HuH-7 (cell line): ENCODE measurements around the gene TNFRSF19.
"Not testable (repeated sequence)": the region's sequence is repeated elsewhere in the genome, so short reads cannot be mapped to it uniquely, and the experiment has no call there.

Source experiments
- DNase-seq: peaks from one replicate; pipeline ENCODE4 v3.0.0; 2011; ENCODE audit warnings: low spot score

The TNFRSF19 gene

DNA sequence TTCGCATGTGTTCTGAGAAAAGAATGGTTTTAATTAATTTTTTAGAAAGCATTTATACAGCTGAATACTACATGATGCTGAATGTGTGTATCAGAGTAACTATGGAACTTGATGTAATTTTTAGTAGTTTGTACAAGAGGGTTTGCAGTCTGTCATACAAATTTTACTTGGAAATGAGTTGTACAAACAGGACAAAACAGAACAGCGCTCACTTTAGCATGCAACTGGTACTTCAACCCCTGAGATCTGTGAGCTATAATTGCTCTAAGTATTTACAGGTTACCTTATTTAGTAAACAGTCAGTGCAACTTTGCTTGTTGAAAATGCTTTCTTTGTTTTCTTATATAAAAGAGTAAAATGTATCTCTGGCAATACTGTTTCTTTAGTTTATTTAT, 706 bp downstream of the TNFRSF19 start:
- no peak for DNase-seq

DNA sequence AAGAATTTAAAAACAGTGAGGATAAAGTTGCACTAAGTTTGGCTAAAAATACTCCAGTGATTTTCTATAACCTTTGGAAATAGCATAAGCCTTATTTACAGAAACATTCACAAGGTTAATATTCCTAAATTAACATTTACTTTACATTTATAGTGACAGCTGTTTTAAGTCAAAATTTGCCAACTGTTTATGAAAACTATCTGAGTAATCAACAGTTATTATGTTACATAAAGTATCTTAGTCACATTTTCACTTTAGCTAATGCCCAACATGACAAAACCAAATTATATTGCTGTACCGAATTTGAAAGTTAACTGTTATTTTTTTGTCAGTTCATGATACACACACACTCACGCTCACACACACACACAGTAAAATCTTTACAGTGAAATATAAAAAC, 1.2 kb downstream of the TNFRSF19 start:
- no peak for DNase-seq

DNA sequence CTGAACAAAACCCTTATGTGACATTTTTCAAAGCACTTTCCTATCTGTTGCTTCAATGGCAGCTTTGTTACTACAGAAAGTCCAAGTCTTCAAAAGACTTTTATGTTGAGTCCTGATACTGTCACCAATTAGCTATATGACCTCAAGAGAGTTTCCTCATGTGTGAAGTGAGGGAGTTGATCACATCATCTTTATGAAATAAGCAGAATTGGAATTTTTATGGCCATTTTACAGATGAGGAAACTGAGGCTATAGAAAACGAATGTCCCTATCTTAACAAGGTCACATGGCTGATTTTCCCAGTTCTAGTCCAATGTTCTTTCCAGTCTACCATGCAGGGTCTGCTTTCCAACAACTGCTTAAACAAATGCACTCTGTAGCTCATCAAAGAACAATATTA, 2.6 kb downstream of the TNFRSF19 start:
- DNase-seq, result no peak

DNA sequence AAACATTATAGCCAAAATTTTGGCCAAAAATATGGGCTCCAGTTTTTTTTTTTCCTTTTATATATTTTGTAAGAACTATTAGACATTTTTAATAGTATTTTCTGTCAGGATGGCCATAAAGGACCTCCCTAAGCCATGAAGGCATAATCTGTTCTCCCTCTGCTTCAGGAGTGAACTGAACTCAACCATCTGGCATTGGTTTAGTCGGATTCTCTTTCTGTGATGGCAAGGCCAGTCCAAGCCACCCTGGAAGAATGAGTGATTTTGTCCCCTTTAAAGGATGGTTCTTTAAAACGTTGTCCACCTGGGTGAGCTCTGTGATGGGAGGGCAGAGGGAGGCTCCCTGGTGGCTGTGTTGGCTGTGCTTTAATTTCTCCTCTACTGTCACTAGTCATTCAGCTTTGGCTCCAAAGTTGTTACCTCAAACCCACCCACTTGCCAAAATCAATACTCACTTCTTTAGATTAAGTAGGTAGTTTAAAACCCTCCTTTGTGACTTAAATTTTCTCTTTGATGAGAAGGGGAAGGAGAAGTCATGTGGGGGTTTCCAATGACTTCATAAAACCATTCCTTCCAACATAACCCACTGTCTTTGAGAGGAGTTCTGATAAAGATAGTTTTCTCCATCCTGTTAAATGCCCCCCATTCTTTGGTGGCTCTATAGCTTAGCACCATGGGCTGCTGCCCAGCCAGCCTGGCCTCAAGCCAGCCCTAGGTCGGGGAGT, 4.4 kb downstream of the TNFRSF19 start:
- no peak for DNase-seq

DNA sequence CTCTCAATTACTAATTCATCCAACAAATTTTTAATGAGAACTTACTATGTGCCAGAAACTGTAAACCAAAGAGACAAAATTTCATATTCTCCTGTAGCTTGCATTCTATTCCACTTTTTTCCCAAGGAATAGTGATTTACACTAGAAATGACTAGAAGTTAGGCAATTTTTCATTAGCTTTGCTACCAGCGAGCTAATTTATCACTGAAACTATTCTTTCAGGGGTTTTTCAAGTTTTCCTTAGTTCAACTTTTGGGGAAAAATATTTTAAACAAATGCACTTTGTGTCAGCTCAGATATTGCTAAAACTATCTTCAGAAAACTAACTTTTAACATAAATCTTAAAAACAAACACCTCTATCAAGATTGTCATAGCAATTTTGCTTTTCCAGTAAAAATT, 5.4 kb downstream of the TNFRSF19 start:
- DNase-seq, result no peak

DNA sequence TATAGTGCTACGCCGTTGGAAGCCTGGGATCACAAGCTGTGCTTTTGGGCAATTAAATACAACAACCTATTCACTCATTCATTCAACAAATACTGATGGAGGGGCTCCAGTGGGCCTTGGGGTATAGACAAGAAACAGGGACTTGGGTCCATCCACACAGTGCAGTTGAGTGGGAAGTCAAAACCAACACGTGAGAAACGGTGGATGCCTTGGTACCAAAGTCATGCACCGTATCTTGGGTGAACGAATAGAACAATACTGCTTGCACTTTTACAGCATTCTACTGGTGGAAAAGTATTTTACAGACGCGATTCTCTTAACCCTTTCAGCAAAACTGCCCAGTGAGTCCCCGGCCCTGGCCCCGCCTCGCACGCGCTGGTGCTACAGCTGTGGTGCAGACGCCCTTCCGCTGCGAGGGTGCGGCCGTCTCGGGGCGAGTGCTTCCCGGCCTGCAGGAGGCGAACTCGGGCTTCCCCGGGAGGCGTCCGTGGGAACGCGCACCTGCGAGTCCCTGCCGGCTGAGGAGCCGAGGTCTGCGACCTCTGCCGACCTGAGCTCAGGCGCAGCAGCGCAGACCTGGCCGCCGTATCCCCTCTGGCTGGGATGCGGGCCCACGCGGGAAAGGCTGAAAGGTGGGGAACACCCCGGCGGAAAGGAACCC, 8.3 kb downstream of the TNFRSF19 start:
- peak; percentile 58 for DNase-seq

- peak; percentile 66 for DNase-seq
These were observed 9.1 kb downstream of the TNFRSF19 start for GRCh38 chr13:23579072-23579895.

DNA sequence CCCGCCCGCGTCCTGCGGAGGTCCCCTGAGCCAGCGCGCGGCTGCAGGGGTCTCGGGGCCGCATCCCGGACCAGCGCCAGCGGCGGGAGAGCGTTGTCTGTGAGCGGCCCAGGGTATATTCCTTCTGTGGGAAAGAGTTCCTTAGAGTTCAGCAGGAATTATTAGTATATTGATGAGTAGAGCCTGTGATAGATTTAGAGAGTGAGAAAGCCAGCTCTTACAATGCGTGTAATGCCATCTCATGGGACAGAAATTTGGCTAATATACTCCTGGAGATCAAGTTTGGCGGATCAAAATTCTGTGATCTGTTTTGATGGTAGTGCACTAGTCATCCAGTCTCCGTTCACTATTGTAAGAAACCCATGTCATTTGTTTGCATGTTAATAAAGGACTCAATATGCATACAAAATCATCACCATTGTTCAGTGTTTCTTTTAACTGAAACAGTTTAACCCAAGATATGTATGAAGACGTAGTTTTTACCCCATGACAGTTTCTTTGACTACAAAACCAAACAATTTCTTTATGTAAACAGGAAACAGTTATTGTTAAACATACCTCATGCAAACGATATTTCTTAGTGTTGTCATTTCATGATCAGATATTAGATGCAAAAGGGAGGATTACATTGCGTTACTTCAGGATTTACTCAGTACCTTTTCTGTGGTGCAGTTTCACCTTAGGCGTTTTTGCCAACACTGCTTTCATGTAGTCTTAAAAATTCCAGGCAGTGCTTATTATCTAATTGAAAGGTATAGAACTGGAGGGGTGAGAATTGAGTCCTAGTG, 9.9 kb downstream of the TNFRSF19 start:
- DNase-seq, result no peak

DNA sequence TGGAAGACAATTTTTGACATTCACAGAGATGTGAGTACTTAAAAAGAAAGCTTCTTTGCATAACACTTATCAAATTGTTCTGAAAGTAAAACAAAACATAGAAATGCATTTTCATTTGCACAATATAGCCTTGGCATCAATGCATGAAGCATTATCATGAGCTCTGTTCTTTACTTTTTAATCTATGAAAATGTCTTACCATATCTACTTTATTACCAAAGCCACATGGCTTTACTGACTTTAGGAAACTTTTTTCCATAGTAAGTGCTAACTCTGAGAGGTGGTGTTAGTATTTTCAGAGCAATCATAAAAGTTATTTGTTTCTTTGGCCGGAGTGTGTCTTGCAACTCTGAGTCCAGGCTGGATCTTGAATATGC, 10.5 kb downstream of the TNFRSF19 start:
- DNase-seq, result no peak

- DNase-seq, result no peak
These were observed 13.3 kb downstream of the TNFRSF19 start for GRCh38 chr13:23583491-23583890.

- DNase-seq, result no peak
These were observed 14.1 kb downstream of the TNFRSF19 start for GRCh38 chr13:23584275-23584674.

GRCh38 chr13:23586336-23586735, 16.1 kb downstream of the TNFRSF19 start:
- no peak for DNase-seq

GRCh38 chr13:23588666-23589065, 18.5 kb downstream of the TNFRSF19 start:
- DNase-seq, result no peak

GRCh38 chr13:23592596-23592995, 22.4 kb downstream of the TNFRSF19 start:
- DNase-seq, result no peak

GRCh38 chr13:23593148-23593547, 22.9 kb downstream of the TNFRSF19 start:
- DNase-seq, result no peak

DNA sequence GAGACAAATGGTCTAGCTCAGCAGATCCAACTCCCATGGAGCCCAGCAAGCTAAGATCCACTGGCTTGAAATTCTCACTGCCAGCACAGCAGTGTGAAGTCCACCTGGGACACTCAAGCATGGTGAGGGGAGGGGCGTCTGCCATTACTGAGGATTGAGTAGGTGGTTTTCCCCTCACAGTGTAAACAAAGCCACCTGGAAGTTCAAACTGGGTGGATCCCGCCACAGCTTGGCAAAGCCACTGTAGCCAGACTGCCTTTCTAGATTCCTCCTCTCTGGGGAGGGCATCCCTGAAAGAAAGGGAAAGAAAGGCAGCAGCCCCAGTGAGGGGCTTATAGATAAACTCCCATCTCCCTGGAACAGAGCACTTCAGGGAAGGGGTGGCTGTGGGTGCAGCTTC, 24.1 kb downstream of the TNFRSF19 start:
- not testable (repeated sequence) for DNase-seq

DNA sequence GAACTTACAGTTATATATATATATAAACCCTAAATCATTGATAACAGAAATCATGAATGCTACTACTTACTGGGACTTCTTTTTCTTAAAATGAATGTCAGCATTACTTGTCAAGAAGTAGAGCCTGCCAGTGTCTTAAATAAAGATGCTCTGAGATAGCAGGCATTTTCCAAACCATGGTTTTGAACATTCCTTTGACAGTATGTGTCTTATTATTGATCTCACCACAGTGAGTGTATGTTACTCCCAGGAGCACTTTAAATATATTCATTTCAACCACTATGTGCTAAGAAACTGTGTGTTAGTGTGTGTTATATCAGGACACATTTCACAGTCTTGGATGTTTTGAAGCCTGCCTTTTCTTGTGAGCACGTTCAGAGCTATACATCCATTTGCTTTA, 28.2 kb downstream of the TNFRSF19 start:
- DNase-seq, result no peak

- no peak for DNase-seq
These were observed 29.1 kb downstream of the TNFRSF19 start for GRCh38 chr13:23599083-23599925.

- DNase-seq, result no peak
These were observed 29.9 kb downstream of the TNFRSF19 start for GRCh38 chr13:23600100-23600499.

DNA sequence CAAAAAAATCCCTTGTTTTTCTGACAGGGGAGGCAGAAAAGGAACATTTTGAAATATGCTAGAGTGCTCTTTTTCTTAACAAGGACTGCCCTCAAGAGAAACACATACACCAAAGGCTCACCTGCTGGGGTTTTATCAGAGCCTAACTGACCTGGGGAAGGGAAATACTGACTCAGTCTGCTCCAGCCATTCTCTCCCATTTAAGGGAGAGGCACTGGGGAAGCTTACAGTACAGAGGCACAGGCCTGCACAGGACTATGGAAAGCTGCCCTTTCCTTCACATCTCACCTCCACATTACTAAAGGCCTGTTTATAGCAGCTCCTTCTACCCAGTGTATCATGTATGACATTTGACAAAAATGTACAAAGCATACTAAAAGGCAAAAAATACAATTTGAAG, 30.3 kb downstream of the TNFRSF19 start:
- no peak for DNase-seq

- DNase-seq, result no peak
These were observed 35.6 kb downstream of the TNFRSF19 start for GRCh38 chr13:23605831-23606230.
